CD4-positive, alpha-beta T cell treated with Interleukin-10 for 1 hour (primary cell): ENCODE results near the gene DIDO1.
"Not testable (repeated sequence)": the region's sequence is repeated elsewhere in the genome, so short reads cannot be mapped to it uniquely, and the experiment has no call there.

ENCODE experiments used
- DNase-seq: peaks from one replicate; pipeline ENCODE4 v3.0.0-alpha.2; 2020

The DIDO1 gene

DNA sequence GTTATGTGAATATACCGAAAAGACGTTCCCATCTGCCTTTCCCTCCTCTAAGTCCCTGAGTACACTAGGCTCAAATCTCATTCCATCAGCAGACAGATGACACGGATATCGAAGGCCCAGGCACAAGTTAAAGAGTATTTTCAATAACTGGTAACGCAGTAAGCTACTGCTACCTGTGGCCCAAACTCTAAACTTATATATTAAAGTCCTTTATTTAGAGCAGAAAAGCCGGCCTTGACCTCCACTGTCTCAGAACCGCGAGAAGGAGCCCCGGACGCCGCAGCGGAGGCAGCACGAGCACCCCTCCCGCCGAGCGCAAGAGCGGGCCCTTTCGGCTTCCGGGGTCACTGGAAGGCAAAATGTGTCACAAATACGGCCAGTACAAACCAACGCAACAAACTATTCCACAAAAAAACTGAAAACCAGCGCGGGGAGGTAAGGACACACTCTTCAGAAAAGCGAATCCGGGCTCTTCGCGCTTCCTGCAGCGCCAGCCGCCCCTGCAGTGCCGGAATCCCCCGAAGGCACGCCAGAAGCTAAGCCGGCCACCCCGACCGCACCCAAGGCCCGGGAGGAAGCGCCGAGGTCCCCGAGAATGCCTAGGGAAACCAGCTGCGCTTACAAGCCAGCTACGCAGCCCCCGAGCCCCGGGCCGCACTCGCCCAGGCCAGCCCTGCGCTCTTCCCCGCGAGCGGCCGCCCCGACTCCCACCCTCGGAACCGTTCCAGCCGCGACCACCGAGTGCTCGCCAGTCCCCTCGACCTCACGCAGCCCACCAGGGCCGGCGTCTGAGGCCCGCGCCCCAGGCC is 681 bp downstream of the DIDO1 start:
- DNase-seq: peak; percentile 62

DNA sequence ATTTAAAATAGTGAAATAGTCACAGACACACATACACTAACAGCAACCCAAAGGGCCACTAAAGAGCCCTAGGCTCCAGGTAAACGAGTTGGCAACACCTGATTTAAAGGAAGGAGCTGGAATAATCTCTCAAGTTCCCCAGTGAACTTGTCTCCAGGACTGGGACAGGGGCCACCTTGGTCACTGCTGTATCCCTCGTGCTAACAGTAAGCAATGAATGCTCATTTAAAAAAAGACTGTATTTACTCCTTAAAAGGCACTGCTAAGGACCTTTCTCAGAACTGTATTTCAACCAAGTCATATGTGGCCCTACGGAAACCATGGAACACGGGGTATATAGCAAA is 1.3 kb downstream of the DIDO1 start:
- no peak for DNase-seq

DNA sequence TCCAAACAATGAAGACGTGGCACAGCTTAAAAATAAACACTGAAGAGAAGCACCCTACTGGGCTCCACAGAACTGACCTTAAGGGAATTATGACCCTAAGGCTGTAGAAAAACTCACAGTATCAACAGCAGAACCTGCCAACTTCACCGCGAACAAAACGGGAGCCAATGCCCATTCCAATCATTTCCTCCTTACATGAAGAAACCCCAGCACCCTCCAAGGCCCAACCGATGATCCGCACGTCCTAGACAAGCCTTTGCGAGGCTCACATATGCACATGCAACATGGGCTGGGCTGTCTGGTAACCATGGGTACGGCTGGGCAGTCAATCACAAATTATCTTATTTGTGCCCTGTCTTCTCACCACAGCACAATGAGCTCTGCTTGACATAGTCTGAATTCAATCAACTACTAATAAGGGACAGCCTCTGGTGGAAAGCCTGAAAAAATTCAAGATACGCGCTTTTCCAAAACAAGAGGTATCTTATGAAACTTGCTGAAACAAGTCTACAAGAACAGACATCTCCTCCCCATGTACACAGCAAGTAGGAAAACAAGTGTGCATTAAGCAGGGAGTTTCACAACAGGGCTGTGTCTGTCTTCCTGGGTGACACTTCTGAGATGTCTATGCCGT is 1.7 kb downstream of the DIDO1 start:
- DNase-seq: peak; percentile 63

DNA sequence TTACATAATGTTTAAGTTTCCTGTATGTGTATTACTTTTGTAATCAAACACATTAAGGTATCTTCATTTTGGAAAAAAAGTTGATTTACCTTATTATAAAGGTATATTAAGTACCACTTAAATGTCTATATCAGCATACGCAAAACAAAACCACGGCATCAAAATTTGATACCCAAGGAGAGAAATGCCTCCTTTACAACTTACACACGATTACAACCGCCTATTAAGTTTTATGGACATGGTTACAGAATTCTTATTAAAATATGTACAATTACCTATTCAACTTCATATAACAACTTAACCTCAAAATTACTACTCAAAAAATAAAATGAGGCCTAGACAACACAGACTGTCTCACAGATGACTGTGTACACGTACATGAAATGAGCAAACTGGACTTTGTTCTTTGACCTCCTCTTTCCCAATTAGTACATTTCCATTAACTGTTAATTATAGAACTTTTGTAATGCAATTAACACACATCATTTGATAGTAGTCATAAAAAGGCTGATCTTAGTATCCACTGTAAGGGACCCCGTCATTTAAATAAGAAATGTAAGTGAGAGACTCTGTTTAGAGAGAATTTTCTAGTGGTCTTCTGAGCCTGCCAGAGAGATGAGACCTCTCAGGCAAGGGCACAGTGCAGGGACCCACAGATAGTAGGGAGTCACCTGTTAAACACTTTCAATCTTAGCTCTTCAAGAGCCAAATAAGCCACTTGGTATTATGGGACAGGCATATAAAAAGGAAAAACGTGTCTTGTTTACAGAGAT is 2.5 kb downstream of the DIDO1 start:
- DNase-seq: no peak

DNA sequence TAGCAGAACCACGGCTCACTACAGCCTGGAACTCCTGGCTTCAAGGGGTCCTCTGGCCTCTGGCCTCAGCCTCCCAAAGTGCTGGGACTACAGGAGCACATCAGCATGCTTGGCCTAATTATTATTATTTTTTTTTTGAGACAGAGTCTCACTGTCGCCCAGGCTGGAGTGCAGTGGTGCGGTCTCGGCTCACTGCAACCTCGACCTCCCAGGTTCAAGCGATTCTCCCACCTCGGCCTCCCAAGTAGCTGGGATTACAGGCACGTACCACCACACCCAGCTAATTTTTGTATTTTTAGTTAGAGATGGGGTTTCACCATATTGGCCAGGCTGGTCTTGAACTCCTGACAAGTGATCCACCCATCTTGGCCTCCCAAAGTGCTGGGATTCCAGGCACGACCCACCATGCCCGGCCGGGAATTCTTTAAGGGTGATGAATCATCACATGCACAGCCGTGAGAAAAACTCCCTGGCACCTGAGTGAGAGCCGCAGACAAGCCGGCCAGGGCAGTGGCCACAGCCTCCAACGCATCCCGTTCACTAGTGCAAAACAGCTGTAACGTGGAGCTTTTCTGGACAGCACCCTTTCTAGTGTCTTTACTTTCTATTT is 3.1 kb downstream of the DIDO1 start:
- not testable (repeated sequence) for DNase-seq

DNA sequence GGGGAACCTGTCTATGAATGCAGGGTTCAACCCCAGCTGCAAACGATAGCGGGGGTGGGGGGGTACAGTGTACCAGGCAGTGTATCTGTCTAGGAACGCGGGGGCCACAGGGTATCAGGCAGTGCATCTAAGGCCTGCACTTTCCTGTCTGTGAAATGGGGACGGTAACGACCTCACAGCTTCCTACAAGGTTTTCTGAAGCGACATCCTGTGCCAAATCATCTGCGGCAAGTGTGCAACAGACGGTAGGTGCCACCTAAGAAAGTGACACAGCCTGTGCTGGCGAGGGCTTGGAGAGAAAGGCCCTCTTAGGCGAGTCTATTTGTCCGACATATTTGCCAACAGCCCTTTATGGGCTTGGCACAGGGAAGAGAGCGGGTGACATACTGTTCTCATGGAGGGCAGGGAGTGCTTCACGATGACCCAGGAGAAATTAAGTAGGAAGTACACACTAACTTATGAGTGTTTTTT is 3.8 kb downstream of the DIDO1 start:
- DNase-seq: peak; percentile 74

DNA sequence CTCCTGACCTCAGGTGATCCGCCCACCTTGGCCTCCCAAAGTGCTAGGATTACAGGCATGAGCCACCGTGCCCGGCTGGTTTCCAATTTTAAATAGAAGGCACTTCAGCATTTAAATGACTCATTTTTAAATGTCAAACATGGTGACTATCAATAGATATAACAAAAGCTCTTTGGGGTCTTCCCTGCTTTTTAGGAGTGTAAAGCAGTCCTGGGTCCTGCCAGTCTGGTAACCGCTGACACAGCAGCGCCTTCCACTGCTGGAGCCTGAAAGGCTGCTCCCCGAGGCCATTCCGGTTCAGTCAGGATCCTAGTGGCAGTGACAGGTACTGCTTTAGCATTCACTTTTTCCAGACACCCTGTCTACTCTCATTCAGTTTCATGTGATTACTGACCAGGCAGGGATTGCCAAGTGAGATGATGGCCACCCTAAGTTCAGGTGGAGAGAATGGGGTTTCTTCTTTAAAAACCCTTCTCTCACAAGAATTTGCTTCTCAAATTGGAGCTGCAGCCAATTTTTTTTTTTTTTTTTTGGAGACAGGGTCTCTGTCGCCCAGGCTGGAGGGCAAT is 5.1 kb downstream of the DIDO1 start:
- peak; percentile 75 for DNase-seq

DNA sequence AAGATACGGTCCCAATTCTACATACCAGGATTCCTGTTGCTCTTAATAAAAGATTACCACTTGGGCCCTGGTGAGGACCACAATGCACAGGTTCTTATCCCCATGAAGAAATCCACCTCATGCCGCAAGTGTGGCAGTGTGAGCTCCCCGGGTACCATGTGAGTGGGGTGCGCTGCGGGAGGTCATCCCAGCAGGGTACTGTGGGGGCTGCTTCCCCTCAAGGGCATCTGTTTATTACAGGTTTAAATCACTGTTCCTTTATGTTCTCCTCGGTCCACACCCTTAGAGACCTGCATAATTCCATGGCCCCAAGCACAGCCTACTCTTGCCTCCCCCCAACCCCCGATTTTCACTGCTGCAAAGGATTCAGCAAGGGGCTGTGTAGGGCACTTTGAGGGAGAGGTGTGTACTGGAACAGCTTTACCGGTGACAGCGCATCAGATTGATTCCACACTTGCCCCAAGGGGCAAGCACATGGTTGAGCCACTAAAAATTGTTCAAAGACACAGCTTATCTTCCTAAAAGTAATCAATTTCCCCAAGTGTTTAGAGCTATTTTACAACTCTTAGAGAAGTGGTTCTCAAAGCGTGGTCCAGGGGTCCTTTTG is 6.2 kb downstream of the DIDO1 start:
- DNase-seq: no peak

DNA sequence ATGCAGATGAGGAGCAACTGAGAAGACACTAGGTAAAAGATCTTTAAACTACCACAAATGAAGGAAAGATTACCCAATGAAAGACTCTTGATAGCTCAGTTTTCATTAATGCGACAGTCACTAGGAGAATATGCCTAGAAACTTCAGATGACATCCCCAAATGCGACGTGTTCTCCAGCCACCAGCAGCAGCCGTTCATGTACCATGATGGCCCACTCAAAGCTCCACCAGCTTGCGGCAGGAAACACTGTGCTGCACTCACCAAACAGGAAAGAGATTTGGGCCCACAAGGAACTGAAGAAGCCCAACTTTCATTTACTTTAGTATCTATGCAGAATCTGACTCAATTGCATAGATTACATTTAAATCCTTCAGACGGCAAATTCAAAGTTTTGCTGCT is 7.5 kb downstream of the DIDO1 start:
- peak; percentile 61 for DNase-seq

DNA sequence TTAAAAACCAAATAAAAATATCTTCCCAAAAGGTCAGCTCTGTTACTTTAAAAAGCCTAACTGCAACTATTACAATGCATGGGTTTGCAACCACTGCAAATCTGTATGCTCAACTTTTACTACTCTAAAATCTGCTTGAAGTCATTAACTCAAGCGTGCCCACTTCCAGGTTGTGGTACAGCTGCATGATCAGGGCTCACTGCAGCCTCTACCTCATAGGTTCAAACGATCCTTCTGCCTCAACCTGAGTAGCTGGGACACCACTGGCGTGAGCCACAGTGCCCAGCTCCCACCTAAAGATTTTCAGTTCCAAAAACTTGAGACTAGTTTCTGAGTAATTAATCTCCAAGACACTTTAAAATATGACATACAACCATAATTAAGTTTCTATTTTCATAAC is 8.2 kb downstream of the DIDO1 start:
- no peak for DNase-seq

DNA sequence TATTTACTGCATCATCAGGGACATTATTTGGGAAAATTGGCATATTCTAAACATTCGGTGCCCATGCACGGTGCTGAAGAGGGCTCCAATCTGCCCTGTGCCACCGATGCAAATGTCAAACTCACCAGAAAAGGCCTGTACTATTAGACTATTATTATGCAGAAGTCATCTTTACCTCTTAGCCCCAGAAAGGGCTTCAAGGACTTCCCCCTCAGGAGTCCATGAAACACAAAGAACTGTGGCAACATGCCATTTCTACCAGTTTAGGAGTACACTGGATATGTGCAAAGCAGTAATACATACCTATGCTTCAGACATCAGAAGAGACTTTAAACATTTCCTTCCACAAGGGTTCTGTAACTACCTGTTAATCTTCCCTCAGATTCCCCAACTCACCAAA is 8.6 kb downstream of the DIDO1 start:
- no peak for DNase-seq

DNA sequence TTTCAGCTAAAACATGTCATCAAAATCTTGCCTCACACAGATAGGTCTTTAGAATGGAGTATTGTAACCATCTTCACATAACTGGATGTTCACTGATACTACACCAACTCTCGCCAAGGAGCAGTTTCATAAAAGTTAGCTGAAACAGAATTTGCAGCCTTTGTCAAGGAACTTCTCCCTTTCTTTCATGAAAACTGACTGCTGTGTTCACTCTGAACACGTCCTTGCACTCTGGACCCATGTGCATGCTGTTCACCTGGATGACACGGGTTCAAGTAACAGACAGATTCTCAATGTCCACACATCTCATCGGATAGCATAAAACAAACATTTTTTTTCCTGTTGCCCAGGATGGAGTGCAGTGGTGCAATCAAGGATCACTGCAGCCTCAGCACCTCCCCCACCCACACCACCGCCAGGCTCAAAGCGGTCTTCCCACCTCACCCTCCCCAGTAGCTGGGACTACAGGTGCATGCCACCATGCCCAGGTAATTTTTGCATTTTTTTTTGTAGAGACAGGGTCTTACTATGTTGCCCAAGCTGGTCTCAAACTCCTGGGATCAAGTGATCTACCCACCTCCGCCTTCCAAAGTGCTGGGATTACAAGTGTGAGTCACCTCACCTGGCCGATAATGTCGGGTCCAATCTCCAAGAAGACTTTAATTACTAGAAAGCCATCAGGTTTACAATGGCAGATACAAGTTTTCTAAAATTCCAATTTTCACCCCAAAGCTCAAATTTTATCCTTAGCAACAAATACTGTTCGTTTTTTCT is 9.4 kb downstream of the DIDO1 start:
- no peak for DNase-seq

DNA sequence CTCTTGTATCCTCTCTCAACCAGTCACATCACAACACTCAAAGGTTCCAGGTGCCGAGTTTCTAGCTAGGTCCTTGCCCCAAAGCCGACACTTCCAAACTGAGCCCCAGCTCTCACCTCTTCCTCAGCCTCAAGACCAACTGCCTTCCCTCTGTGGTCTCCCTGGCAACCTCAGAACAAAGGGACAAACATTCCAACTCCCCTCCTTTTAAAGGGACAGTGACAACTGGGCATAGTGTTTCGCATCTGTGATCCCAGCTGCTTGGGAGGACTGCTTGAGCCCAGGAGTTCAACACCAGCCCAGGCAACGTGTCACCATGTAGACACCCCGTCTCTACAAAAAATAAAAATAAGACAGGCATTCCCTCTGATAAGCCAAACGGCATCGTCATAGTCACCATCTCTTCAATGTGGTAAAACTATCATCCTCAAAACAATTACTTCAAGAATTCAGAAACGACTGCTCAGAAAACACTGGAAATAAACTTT is 11.3 kb downstream of the DIDO1 start:
- DNase-seq: no peak

DNA sequence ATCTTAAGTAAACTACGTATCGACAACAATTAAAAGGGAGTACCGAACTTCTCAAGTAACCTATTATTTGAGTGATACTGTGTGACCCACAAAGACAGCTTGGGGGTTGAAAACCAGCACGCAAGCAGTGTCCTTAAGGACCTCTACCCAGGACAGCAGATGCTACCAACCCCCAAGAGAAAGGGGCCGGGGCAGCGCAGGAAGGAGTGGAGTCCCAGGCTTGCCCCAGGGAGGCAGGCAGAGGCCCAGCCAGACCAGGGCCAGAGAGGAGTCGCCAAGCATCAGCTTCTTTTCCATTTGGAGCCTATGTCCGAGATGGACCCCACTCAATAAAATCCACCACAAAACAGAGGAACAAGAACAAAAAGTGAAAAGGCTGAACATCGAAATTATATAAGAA is 11.9 kb downstream of the DIDO1 start:
- no peak for DNase-seq

DNA sequence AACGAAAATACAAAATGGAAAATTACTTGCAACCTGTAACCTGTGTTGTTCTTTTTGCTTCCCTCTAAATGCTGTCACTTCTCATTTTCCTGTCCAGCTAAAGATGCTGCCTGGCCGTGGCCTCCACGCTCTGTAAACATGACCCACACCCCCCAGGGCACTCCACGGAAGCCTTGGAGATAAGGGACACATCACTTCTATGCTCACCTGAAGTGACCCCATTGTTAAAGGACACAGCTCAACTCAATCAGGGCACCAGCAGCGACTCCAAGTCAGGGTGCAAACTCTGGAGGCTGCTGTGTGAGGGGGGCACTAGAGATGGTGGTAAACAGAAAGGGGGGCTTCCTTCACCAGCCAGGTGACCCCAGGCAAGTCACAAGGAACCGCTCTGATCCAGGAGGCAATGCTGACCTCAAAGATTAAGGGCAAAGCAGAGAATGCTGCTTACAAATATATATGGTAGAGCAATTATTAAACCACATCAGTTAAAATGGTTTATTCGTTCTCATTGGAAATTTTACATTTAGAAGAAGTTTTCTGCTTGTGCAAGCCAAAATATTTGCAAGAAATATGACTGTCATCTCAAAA is 13.2 kb downstream of the DIDO1 start:
- no peak for DNase-seq

DNA sequence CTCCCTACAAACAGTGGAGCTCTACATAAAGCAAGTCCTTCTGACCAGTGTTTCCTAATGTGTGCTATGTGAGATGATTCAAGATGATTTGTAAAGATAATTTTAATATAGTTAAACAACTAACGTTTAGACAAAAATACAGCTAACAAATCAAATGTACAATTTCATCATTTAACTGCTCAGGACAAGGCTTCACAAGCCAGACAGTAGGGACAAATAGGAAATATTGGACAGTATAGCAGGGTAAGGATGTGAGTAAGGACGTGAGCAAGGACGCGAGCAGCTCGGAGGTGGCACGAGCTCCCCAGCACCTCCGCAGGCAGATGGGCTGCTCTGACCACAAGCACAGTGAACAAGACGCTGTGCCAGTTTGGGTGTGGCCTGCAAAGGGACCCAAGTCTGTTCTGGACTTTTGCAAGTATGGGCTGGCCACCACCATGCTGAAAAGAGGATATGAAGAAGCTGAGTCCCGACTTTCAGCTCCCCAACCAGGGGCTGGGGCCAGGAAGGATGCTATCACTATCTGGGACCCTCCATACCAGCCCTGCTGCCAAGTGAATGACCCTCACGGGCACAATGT is 14.5 kb downstream of the DIDO1 start:
- no peak for DNase-seq

DNA sequence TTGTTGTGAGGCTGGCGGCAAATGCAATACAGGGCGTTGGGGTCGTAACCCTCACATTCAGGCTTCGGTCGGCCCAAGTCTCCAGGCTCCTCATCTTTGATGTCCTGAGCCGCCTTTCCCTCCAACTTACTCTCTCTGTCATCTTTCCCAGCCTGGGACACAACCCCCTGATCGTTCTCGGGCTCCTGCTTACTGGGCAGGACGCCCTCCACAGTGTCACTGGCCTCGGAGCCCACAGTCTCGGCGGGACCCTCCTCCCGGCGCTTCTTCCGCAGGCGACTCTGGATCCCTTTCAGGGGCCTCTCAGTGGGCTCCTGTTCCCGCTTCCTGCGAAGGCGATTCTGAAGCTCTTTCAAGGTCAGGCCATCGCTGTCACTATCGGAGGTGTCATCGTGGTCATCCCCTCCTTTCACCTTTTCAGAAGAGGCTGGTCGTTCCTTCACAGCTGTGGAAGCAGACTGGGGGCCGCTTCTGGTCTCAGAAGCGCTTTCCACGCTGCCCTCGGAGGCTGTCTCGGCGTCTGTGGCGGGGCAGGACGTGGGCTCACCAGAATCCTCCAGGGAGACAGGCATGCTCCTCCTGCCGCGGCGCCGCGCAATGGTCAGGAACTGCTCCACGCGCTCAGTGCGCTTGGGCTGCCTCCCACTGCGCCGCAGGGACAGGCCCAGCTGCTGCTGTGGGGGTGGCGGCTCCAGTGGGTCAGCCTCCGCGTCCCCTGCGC is 15.4 kb downstream of the DIDO1 start:
- DNase-seq: no peak

DNA sequence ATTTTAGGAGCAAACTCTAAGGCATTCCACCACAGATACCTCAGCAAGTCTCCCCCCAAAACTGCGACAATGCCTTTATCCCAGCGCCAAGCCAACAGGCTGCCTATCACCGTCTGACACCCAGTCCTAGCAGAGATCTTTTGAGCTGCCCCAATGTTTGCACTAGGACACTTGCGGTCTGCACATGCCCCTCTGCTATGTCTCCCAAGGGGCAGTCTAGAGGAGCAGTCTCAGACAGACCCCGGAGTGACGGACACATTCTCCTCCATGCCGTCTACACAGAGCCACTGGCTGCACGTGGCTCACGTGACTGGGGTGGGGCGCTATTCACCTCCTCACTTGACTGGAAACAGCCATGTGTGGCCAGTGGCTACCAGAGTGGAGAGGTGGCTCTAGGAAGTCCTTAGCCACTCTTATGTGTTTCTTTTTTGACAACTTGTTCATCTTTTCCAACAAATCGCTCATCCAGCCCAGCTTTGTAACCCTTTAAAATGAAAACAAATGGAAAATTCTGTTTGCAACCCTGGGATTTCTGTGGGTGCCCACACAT is 16.0 kb downstream of the DIDO1 start:
- no peak for DNase-seq

DNA sequence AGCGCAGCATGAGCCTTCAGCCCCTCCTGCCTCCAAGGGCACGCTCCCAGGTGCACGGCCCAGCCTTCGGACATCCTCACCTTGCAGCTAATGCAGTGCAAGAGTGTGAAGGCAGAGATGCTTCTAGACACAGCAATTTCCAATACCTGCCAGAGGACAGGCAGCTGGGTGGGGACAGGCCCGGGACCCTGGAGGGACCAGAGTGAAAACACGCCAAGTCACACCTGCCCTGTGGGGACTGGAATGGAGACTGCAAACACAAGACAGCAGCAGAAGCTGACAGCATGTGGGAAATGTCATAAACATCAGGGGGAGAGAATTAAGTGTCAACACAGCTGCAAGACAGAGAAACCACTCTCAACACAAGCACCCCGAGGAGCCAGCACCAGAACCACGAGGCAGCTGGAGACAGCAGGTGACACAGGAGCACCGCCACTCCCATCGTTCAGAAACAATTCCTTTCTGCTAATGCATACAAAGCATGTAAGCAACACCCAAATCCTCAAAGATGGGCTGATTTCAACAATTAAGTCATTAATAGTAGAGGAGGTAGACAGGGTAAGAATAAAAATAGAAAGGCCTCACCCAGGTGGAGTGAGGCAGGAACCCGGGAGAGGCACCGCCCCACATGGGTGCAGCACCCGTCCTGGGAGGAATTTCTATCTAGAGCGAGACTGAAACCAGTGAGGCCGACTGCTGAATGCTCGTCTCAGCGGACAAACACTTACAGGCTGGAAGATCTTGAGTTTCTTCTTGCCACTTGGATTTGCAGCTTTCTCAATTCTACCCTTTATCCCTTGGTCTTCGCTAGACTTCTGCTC is 17.1 kb downstream of the DIDO1 start:
- DNase-seq: no peak
